NCI-H774 (cell line): Measurements from ENCODE around the gene OPCML.
A peak's percentile ranks its signal among the peaks of the same experiment; 100 is the strongest.

Experiments used
- DNase-seq: peaks from one replicate; lab custom pipeline; 2025; lab: John Stamatoyannopoulos, UW

Gene OPCML

GRCh38 chr11:132790466-132790865, 741.8 kb downstream of the OPCML start:
- DNase-seq, result no peak

- no peak for DNase-seq
These were observed 743.4 kb downstream of the OPCML start for GRCh38 chr11:132788816-132789325.

- DNase-seq, result no peak
These were observed 746.4 kb downstream of the OPCML start for GRCh38 chr11:132785878-132786277.

- no peak for DNase-seq
These were observed 747.9 kb downstream of the OPCML start for GRCh38 chr11:132784441-132784840.

GRCh38 chr11:132782102-132782501, 750.2 kb downstream of the OPCML start:
- peak; percentile 30 for DNase-seq

GRCh38 chr11:132780046-132780445, 752.3 kb downstream of the OPCML start:
- DNase-seq, result no peak

GRCh38 chr11:132779497-132779896, 752.8 kb downstream of the OPCML start:
- no peak for DNase-seq

GRCh38 chr11:132777067-132777975, 755.0 kb downstream of the OPCML start:
- no peak for DNase-seq

- no peak for DNase-seq
These were observed 758.5 kb downstream of the OPCML start for GRCh38 chr11:132773751-132774150.

- DNase-seq, result no peak
These were observed 759.4 kb downstream of the OPCML start for GRCh38 chr11:132772703-132773545.

- DNase-seq, result no peak
These were observed 760.6 kb downstream of the OPCML start for GRCh38 chr11:132771746-132772145.

- no peak for DNase-seq
These were observed 761.3 kb downstream of the OPCML start for GRCh38 chr11:132770829-132771530.

- no peak for DNase-seq
These were observed 768.8 kb downstream of the OPCML start for GRCh38 chr11:132763503-132763902.

GRCh38 chr11:132755934-132756333, 776.4 kb downstream of the OPCML start:
- DNase-seq, result no peak

- DNase-seq, result no peak
These were observed 780.6 kb downstream of the OPCML start for GRCh38 chr11:132751516-132752250.

GRCh38 chr11:132746305-132746704, 786.0 kb downstream of the OPCML start:
- DNase-seq, result no peak

- no peak for DNase-seq
These were observed 787.0 kb downstream of the OPCML start for GRCh38 chr11:132745306-132745705.

- DNase-seq, result no peak
These were observed 787.5 kb downstream of the OPCML start for GRCh38 chr11:132744771-132745170.

GRCh38 chr11:132743601-132744000, 788.7 kb downstream of the OPCML start:
- DNase-seq, result no peak

- DNase-seq, result no peak
These were observed 789.4 kb downstream of the OPCML start for GRCh38 chr11:132742929-132743328.

- DNase-seq, result no peak
These were observed 798.1 kb downstream of the OPCML start for GRCh38 chr11:132734217-132734616.
